Fibroblast of lung (primary cell): ENCODE data around the gene CCDC92. TPM values are rescaled to one million over a fixed set of nuclear protein-coding genes. Genes with fewer than 3 reads are reported as not detected.

Source experiments
- DNase-seq, 2 donors: peaks; one replicate each; pipeline versions ENCODE4 v3.0.0 to v3.0.0-alpha.2; 2010; ENCODE audit warnings: low read depth in 2 of 2
- H2AFZ ChIP-seq: 2 replicates; pipeline ENCODE4 v1.5.1; 2012; ENCODE audit warnings: low read length, control low read depth, inconsistent platforms
- H3K27ac ChIP-seq: 2 replicates; pipeline ENCODE4 v1.5.1; 2011; ENCODE audit warnings: low read length, control low read depth; ENCODE audit not compliant: insufficient read depth
- H3K27me3 ChIP-seq: 2 replicates; pipeline ENCODE4 v1.5.1; 2011; ENCODE audit warnings: mild to moderate bottlenecking, low read length; ENCODE audit not compliant: control insufficient read depth, insufficient read depth
- H3K36me3 ChIP-seq: 2 replicates; pipeline ENCODE4 v1.5.1; 2011; ENCODE audit warnings: low read length; ENCODE audit not compliant: control insufficient read depth, insufficient read depth
- H3K4me1 ChIP-seq: 2 replicates; pipeline ENCODE4 v1.5.1; 2011; ENCODE audit warnings: low read length; ENCODE audit not compliant: control insufficient read depth, insufficient read depth; ENCODE audit errors: extremely low read depth
- H3K4me2 ChIP-seq: 2 replicates; pipeline ENCODE4 v1.5.1; 2011; ENCODE audit warnings: low read length, control low read depth; ENCODE audit not compliant: insufficient read depth; ENCODE audit errors: extremely low read depth
- H3K4me3 ChIP-seq, 4 experiments: fragments of 200-600 bp in 1 of 4; sonication (generic) in 1 of 4; replicated peaks in 1 of 4; 2 replicates each; pipeline ENCODE4 v1.5.1; 2011 to 2016; ENCODE audit warnings: low read length in 4 of 4, low read depth in 3 of 4, mild to moderate bottlenecking in 3 of 4, control low read depth in 2 of 4, inconsistent platforms in 1 of 4, mixed read lengths in 1 of 4; ENCODE audit not compliant: insufficient read depth in 1 of 4; ENCODE audit errors: control extremely low read depth in 1 of 4
- H3K79me2 ChIP-seq: 2 replicates; pipeline ENCODE4 v1.5.1; 2012; ENCODE audit warnings: mild to moderate bottlenecking, low read length, inconsistent platforms; ENCODE audit not compliant: control insufficient read depth, insufficient read depth
- H3K9ac ChIP-seq: 2 replicates; pipeline ENCODE4 v1.5.1; 2011; ENCODE audit warnings: mild to moderate bottlenecking, low read length, control low read depth; ENCODE audit not compliant: insufficient read depth
- H3K9me3 ChIP-seq: 2 replicates; pipeline ENCODE4 v1.5.1; 2012; ENCODE audit warnings: low read depth, low read length; ENCODE audit not compliant: control insufficient read depth, insufficient read depth
- H4K20me1 ChIP-seq: 2 replicates; pipeline ENCODE4 v1.5.1; 2011; ENCODE audit warnings: low read length; ENCODE audit not compliant: control insufficient read depth, insufficient read depth; ENCODE audit errors: extremely low read depth
- EZH2 ChIP-seq: IDR thresholded peaks from 2 replicates; pipeline ENCODE4 v1.5.1; 2012; ENCODE audit warnings: low read length, control low read depth, mild to moderate bottlenecking; ENCODE audit errors: missing control alignments
- polyA plus RNA-seq, 2 donors: library from polyadenylated mRNA; depleted of rRNA in 1 of 2; stranded (reverse) in 1 of 2; unstranded in 1 of 2; fragments of >200 nt; gene quantifications; 2 replicates each; pipeline ENCODE4 v1.2.1, GENCODE V29; 2011 to 2012; ENCODE audit warnings: missing spikeins in 1 of 2
- total RNA-seq: library from RNA; depleted of rRNA; stranded (reverse); fragments of >200 nt; gene quantifications from 2 replicates; pipeline ENCODE4 v1.2.1, GENCODE V29; 2014
- TF ChIP-seq, protein P1 (sequence below), 2 donors: IDR thresholded peaks in 1 of 2; conservative IDR thresholded peaks in 1 of 2; 1 replicate in 1 of 2; 2 replicates in 1 of 2; pipeline ENCODE4 v1.5.1; 2011 to 2012; ENCODE audit warnings: low read length in 2 of 2, control low read depth in 1 of 2, inconsistent platforms in 1 of 2, low read depth in 1 of 2, mild to moderate bottlenecking in 1 of 2

The CCDC92 gene
- total and polyA plus RNA-seq, 2 donors (not counting 1 experiment from before 2014, with no cell fraction given): 13.2 to 42.3 TPM

DNA sequence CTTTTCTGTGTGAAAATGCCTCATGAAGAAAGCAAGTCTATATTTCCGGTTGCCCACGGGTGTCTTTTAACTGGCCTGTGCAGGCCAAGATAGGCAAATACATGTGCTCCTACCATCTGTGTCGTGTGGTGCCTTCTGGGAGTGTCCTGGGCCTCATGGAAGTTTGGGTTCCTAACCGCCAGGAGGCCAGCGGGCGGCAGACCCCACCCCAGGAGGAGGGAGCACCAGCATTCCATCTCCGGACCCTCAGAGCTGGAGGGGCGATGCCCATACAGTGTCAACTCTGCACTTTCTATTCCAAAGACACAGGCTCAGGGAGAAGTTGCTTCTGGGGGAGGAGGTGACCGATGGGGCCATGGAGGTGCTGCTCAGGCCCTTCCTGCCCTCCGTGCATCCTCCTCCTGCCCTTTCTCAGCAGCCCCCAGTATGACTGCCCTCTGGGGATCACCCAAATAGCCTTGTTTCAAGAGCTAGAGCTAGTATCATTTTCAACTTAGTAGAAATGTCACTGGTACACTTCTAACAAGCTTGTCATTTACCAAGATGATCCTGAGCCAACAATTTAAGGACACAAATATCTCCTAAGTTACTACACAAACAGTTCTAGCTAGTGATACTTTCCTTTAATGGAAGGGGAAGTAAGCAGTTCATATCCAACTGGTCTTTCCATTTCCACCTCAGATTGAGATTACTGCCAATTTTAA lies 17.8 kb downstream of the CCDC92 start:
- Histone ChIP-seq H3K4me2 (no peak overlapping the region), H3K27ac (no peak overlapping the region), H3K9me3 (no peaks in the 10 kb centered on the region), H3K79me2 (no peaks in the 10 kb centered on the region), H3K4me3 (no peak overlapping the region), H3K4me1 (peaks cover 2% of the 10 kb centered on the region), H2AFZ (no peak overlapping the region), H3K27me3 (no peaks in the 10 kb centered on the region), H3K9ac (no peak overlapping the region), H3K36me3 (no peaks in the 10 kb centered on the region), H4K20me1 (no peaks in the 10 kb centered on the region)
- no peak for TF ChIP-seq EZH2
- TF ChIP-seq, protein P1, sequence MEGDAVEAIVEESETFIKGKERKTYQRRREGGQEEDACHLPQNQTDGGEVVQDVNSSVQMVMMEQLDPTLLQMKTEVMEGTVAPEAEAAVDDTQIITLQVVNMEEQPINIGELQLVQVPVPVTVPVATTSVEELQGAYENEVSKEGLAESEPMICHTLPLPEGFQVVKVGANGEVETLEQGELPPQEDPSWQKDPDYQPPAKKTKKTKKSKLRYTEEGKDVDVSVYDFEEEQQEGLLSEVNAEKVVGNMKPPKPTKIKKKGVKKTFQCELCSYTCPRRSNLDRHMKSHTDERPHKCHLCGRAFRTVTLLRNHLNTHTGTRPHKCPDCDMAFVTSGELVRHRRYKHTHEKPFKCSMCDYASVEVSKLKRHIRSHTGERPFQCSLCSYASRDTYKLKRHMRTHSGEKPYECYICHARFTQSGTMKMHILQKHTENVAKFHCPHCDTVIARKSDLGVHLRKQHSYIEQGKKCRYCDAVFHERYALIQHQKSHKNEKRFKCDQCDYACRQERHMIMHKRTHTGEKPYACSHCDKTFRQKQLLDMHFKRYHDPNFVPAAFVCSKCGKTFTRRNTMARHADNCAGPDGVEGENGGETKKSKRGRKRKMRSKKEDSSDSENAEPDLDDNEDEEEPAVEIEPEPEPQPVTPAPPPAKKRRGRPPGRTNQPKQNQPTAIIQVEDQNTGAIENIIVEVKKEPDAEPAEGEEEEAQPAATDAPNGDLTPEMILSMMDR (conservative IDR thresholded peaks at IDR 0.05 in 1 of 2, IDR thresholded peaks at IDR 0.05 in 1 of 2; ENCODE audit: low read depth in 1 of 2, low read length in 2 of 2): no peak
- no peak for DNase-seq

DNA sequence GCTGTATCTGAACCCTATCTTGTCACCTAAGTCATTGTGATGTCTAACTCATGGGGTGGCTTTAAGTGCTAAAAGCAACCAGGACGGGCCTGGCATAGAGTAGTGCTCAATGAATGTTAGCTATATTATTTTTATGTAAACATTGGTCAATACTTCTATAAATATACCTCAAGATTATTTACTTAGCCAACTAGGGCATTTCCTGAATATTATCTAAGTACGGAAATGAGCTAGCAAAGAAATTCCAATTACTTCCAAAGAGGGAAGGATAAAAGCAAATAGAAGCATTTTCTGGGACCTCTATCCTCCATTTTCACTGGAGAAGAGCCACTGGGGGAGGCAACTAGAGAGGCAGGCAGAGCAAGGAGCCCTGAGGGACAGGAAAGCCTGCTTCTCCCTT lies 20.6 kb downstream of the CCDC92 start:
- no peak overlapping the region for H3K4me3 ChIP-seq
- no peaks in the 10 kb centered on the region for H4K20me1 ChIP-seq
- H3K79me2 ChIP-seq: no peaks in the 10 kb centered on the region
- no peak overlapping the region for H3K27ac ChIP-seq
- H3K27me3 ChIP-seq: no peaks in the 10 kb centered on the region
- H3K9me3 ChIP-seq: no peaks in the 10 kb centered on the region
- peak in 1 of 2 donors; percentile 31 for DNase-seq
- H3K36me3 ChIP-seq: no peaks in the 10 kb centered on the region
- peaks cover 2% of the 10 kb centered on the region for H3K4me1 ChIP-seq
- no peak for TF ChIP-seq EZH2
- TF ChIP-seq, protein P1 (conservative IDR thresholded peaks at IDR 0.05 in 1 of 2, IDR thresholded peaks at IDR 0.05 in 1 of 2; ENCODE audit: low read depth in 1 of 2, low read length in 2 of 2): no peak
- H3K9ac ChIP-seq: no peak overlapping the region
- no peak overlapping the region for H2AFZ ChIP-seq
- no peak overlapping the region for H3K4me2 ChIP-seq

DNA sequence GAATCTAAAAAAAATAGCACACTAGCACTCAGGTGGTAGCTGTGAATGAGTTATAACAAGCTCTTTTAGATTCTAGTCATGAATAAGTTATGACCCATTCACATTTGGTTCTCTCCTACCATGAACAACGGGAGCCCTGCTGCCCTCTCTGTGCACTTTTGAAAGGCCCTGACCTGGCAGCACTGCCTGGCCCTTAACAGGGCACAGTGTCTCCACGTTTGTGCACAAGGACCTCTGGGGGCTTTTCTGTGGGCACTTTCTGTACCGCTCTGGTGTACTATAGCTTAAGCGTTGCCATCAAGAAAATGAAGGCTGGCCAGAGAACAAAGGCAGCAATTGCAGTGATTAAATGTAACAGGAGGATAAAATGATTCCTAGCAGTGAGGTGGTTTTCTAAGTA lies 21.2 kb downstream of the CCDC92 start:
- Histone ChIP-seq H3K9ac (no peak overlapping the region), H2AFZ (no peak overlapping the region), H3K79me2 (no peaks in the 10 kb centered on the region), H3K9me3 (no peaks in the 10 kb centered on the region), H3K4me1 (peaks cover 2% of the 10 kb centered on the region), H3K27ac (no peak overlapping the region), H3K36me3 (no peaks in the 10 kb centered on the region), H3K4me3 (no peak overlapping the region), H4K20me1 (no peaks in the 10 kb centered on the region), H3K27me3 (no peaks in the 10 kb centered on the region), H3K4me2 (no peak overlapping the region)
- TF ChIP-seq, protein P1 (conservative IDR thresholded peaks at IDR 0.05 in 1 of 2, IDR thresholded peaks at IDR 0.05 in 1 of 2; ENCODE audit: low read depth in 1 of 2, low read length in 2 of 2): no peak
- no peak for TF ChIP-seq EZH2
- no peak for DNase-seq
